Stimulated activated CD8-positive, alpha-beta memory T cell treated with anti-CD3 and anti-CD28 coated beads, Interleukin-15, amount 100 ng/mL, for 48 hours (primary cell): ENCODE results near the gene HELB.

Experiments
- DNase-seq, 2 donors: peaks; one replicate each; pipeline ENCODE4 v3.0.0-alpha.2; 2020; ENCODE audit warnings: low read depth in 2 of 2

HELB gene

DNA sequence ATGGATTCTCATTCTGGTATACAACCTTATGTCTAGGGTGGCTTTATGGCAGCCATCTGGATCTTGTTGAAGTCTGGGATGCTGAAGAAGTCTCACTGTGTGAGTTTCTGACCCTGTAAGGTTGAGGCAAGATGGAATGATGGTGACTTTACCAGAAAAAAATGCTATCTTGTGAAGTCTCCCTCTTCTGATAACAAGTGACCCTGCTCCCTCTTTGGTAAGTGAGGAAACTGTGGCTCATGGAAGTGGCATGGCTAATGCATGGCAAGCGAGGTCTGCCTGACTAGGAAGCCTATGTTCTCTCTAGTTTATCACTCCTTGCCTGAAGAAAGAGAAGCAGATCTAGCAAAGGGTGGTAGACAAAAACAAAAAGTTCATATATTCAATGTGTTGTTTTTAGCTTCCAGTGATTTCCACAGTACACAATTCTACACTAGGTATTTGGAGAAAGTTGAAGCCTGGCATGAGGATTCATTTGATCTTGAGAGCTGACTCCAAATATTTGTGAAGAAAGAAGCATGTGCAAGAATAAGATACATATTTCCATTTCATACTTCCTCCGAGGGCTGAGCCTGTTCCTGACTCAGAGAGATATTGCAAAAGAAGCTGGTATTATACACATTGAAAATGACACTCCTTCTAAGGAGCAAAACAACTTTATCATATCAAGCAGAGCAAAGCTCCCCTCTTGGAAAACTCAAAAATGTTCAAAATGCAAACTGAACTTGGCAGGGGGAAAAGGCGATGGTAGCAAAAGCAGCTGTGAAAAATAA lies 63.6 kb downstream of the HELB start:
- DNase-seq = no peak

DNA sequence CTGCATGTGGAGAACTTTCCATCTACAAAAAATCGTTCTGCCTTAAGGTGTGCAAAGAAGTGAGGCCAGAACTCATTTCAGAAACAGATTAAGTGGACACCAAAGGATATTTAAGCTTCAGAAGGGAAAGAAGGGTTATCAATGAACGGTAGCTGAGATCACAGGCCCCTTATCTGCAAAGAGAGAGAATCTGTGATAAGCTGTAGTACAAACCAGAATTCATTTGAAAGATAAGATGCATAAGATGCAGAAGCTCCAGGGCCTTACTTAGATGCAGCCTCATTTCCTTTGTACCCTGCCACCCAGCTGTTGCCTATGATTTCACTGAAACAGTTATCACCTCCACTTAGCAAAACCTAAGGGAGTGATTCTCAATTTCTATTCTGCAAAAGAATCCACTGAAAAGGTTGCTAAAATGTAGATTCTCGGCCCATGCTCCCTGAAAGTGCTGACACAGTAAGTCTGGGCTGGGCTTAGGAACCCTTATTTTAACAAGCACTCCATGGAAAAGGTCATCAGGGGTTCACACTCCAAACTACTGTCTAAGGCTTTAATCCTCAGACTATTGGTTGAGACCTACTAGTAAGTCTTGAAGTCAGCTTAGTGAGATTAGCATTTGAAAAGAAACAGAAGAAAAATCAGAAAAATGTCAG lies 64.8 kb downstream of the HELB start:
- DNase-seq = no peak

DNA sequence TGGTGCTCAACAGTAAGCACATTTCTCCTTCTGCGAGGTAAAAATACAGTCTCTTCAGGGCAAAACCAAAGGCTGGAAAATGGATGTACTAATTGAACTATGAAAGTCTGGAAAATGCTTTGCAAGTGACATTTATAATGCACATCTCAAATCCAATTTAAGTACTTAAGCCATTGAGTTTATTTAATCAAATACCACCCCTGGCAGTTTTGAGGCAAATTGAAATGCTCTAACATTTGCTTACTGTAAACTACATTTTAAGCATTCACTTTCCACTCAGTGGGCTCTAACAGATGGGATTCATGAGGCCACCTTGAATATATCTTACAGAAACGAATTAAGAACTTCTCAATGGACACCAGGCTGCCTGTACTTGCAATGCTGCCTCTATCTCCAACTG lies 69.7 kb downstream of the HELB start:
- no peak for DNase-seq

DNA sequence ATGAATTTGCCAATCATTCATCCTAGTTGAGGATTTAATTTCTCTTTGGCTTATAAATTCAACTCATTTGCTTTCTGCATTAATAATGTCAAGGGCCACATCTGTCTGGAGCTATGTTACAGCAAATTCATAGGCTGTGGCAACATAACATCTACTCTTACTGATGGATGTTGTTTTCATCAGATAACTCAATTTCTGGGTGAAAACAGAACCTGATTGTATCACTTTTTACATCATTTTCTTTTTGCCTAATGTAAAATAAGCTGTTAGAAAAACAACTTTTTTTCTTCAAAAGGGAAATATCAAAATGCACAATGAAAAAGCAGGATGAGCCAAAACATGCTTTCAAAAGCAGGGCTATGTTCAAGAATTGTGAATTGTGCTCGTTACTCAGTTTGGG lies 73.3 kb downstream of the HELB start:
- DNase-seq = no peak

DNA sequence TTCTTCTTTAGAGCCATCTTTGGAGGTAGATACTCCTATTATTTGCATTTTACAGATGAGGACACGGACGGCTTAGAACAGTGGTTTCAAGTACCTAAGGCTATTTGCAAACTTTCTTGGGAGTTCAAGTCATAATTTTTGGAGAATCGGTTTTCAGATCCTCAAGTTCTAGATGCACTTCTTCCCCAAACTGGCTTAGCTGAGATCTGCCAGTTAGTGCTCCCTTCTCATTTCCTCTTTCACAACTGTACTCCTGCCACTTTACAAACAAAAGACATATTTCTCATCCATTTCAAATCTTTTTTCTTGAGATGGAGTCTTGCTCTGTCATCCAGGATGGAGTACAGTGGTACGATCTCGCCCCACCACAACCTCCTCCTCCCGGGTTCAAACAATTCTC lies 77.3 kb downstream of the HELB start:
- no peak for DNase-seq

DNA sequence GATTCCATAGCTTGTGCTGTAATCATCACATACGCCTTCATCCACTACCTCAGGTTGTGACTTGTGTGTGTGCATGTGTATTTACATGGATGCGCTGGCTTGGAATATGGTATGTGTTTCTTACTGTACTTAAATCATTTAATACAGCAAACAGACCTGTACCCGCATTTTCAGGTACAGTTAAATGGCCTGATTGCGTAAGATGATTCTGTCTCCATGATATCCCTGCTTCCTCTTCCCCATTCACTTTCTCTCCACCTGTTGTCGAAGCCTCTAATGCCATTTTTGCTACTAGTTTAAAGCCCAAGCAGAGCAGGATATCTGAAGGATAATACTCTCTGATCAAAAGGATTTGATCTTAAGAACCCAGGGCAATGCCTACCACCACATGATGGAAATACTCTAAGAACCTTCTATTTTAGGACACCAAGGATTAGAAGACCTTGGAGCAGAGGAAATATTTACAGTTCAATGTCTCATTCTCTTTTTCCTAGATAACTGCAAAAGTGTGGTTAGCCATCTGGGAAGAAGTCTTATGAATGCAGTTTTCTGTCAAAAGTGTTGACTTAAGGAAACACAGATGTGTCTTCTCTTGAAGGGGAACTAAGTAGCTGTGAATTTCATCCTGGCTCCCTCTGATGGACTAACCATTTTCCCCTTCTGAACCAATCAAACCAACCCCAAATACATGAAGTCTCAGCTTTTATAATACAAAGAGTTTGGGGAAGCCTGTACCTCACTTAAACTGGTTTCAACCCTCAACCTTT lies 78.7 kb downstream of the HELB start:
- DNase-seq = no peak

DNA sequence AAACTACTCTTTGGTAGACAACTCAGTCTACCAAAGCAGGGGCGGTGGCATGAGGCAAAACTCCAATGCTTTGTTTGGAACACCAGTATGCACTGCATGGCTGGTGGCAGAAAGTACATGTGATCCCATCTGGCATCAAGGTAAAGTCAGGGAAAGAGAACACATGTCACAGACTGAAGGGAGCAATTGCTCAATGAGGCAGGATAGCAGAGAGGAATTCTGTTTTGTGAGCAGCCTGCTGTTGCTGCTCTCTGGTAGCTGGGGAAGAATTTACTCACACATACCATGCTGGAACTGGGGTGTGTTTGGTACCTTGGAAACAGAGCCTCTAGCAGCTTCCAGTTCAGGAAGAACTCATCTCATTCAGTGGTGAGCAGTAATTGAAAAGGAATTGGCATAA lies 84.8 kb downstream of the HELB start:
- DNase-seq = no peak
